Loucy (cell line): ENCODE data around the gene AMN.

Experiments used
- EZH2phosphoT487 ChIP-seq: fragments of 200-600 bp; IDR thresholded peaks from 2 replicates; pipeline ENCODE4 v1.6.1; 2018; ENCODE audit warnings: antibody characterized with exemption, mild to moderate bottlenecking, moderate library complexity, borderline replicate concordance
- TF ChIP-seq, protein P1 (sequence below): fragments of 200-600 bp; sonication (generic); conservative IDR thresholded peaks from 2 replicates; pipeline ENCODE4 v1.5.1; 2014; ENCODE audit warnings: mild to moderate bottlenecking, antibody characterized with exemption, low read length

GRCh38 chr14:102949062-102949800 is 26.8 kb downstream of the AMN start:
- TF ChIP-seq, protein P1, sequence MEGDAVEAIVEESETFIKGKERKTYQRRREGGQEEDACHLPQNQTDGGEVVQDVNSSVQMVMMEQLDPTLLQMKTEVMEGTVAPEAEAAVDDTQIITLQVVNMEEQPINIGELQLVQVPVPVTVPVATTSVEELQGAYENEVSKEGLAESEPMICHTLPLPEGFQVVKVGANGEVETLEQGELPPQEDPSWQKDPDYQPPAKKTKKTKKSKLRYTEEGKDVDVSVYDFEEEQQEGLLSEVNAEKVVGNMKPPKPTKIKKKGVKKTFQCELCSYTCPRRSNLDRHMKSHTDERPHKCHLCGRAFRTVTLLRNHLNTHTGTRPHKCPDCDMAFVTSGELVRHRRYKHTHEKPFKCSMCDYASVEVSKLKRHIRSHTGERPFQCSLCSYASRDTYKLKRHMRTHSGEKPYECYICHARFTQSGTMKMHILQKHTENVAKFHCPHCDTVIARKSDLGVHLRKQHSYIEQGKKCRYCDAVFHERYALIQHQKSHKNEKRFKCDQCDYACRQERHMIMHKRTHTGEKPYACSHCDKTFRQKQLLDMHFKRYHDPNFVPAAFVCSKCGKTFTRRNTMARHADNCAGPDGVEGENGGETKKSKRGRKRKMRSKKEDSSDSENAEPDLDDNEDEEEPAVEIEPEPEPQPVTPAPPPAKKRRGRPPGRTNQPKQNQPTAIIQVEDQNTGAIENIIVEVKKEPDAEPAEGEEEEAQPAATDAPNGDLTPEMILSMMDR: no peak
- no peak for TF ChIP-seq EZH2phosphoT487
